ENCODE measurements around the gene PPM1A. TPM values are rescaled to one million over a fixed set of nuclear protein-coding genes. Genes with fewer than 3 reads are reported as not detected.

Gene PPM1A
- total and polyA plus RNA-seq, 2 of the 13 experiments (the other 11 are each of a cell fraction or from before 2014, with no cell fraction given) = 23.3 to 29.8 TPM

- TF ChIP-seq ZBTB26 (CRISPR knock-in tag; IDR thresholded peaks at IDR 0.05; ENCODE audit: borderline replicate concordance) (no peak; the same call in 1 of the 2 replicates), DBP (CRISPR knock-in tag; IDR thresholded peaks at IDR 0.05; ENCODE audit: not compliant biosample characterization) (no peak), KDM2A (CRISPR knock-in tag; IDR thresholded peaks at IDR 0.05; ENCODE audit: borderline replicate concordance, low read depth) (peak; percentile 85), PPARG (CRISPR knock-in tag; conservative IDR thresholded peaks at IDR 0.05) (no peak), ZBTB42 (CRISPR knock-in tag; IDR thresholded peaks at IDR 0.05) (0 out of 2 replicates have a peak, but pooled peaks have one; percentile 5), NR2F6 (IDR thresholded peaks at IDR 0.05) (no peak), NR2F6 (CRISPR knock-in tag; IDR thresholded peaks at IDR 0.05) (0 out of 2 replicates have a peak, but pooled peaks have one; percentile 24), ZNF644 (CRISPR knock-in tag; IDR thresholded peaks at IDR 0.05; ENCODE audit: low read depth) (no peak), ZNF121 (CRISPR knock-in tag; IDR thresholded peaks at IDR 0.05) (no peak), NR0B2 (CRISPR knock-in tag; IDR thresholded peaks at IDR 0.05) (no peak; the same call in none of the 2 replicates), NAIF1 (CRISPR knock-in tag; IDR thresholded peaks at IDR 0.05; ENCODE audit: borderline replicate concordance) (no peak; the same call in 1 of the 2 replicates), ERF (CRISPR knock-in tag; IDR thresholded peaks at IDR 0.05) (peak; percentile 40; the same call in 1 of the 2 replicates), ZSCAN20 (CRISPR knock-in tag; IDR thresholded peaks at IDR 0.05; ENCODE audit: borderline replicate concordance) (peak; percentile 86; the same call in 1 of the 2 replicates), ZNF687 (CRISPR knock-in tag; IDR thresholded peaks at IDR 0.05) (peak; percentile 91), YY1 (IDR thresholded peaks at IDR 0.05; ENCODE audit: insufficient read depth, insufficient replicate concordance, low read depth, low read length) (peak; percentile 46), ZNF746 (CRISPR knock-in tag; IDR thresholded peaks at IDR 0.05) (no peak; the same call in 1 of the 2 replicates), ZNF503 (CRISPR knock-in tag; IDR thresholded peaks at IDR 0.05) (no peak), MTA1 (CRISPR knock-in tag; IDR thresholded peaks at IDR 0.05; ENCODE audit: borderline replicate concordance) (no peak), FOXP4 (CRISPR knock-in tag; IDR thresholded peaks at IDR 0.05) (peak; percentile 58)
Observed at GRCh38 chr14:60248697-60249318, at the start of gene PPM1A (continued).
